Measurements from ENCODE around the gene HSPA12B.

Gene HSPA12B

GRCh38 chr20:3704087-3704486, 28.4 kb upstream of the HSPA12B start:
- no peak for DNase-seq

DNA sequence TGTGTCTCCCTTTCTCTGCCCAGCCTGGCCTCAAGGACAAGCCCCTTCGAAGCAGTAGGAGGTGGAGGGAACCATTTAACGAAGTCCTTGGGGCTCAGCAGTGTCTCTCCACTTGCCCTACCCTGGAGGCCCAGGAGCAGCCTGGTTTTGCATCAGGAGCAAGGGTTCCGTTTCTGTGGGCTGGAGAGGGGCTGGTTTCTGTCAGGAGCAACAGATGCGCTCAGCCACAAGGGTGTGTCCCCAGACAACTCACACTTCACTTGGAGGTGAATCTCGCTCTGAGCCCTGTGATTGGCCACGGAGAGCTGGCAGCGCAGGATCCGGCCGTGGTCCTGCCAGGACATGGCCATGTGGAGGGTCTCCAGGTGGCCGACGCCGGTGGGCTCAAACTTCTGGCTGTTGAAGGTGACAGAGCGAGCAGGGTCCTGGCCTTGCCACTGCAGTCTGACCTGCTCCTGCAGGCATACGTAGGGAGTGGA, 27.0 kb upstream of the HSPA12B start:
- no peak for DNase-seq

DNA sequence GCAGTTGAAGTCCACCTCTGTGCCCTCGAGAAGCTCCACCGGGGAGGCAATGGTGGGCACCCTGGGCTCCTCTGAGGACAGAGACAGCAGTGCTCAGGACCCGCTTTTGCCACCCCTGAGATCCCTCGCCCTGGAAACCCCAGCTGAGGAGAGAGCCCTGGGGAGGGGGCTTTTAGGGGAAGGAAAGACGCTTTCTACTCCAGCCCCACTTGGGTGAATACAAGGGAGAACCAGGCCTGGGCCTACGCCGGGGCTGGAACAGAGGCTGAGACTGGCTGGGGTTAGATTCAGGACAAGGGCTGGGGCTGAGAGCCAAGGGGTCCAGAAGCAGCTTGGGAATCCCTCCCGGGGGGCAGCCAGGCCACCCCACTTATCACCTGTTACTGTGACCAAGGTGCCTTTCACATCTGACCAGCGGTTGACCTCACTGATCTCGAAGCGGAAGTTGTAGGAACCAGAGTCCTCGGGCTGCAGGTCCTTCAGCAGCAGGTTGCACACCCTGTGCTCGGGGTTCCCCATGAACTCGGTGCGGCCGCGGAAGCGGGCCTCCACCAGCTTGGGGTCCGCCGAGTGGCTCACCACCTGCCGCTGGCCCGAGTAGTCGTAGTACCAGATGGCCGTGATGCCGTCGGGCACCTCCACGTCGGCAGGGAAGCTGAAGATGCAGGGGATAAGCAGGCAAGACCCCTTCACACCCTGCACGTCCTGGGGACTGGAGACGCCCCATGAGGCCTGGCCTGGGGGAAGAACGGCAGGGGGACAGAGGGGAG, 26.3 kb upstream of the HSPA12B start:
- no peak for DNase-seq

- no peak for DNase-seq
These were observed 25.5 kb upstream of the HSPA12B start for GRCh38 chr20:3706774-3707507.

GRCh38 chr20:3707508-3707899, 25.0 kb upstream of the HSPA12B start:
- DNase-seq: no peak

- no peak for DNase-seq
These were observed 22.4 kb upstream of the HSPA12B start for GRCh38 chr20:3710011-3710466.

GRCh38 chr20:3710703-3711483, 21.6 kb upstream of the HSPA12B start:
- DNase-seq: peak; percentile 42

DNA sequence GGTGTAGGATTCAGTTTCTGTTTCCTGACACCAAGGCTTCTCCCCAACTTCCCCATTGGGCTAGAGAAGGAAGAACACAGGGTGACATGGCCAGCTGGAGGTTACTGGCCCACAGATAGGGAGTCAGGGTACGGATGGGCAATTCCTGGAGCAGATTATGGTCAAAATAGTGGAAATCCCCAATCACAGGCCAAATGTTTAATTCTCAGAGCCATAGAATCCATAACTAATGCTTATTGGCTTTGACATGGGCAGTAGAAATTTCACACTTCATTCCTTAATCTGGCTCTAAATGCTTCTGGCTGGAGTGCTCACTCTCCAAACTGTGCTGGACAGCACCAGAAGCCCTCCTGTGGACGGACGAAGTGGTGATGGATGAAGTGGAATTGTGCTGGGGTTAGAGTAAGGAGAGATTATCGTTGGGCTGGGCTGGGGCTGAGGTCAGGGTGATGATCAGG, 21.0 kb upstream of the HSPA12B start:
- DNase-seq: peak; percentile 50

DNA sequence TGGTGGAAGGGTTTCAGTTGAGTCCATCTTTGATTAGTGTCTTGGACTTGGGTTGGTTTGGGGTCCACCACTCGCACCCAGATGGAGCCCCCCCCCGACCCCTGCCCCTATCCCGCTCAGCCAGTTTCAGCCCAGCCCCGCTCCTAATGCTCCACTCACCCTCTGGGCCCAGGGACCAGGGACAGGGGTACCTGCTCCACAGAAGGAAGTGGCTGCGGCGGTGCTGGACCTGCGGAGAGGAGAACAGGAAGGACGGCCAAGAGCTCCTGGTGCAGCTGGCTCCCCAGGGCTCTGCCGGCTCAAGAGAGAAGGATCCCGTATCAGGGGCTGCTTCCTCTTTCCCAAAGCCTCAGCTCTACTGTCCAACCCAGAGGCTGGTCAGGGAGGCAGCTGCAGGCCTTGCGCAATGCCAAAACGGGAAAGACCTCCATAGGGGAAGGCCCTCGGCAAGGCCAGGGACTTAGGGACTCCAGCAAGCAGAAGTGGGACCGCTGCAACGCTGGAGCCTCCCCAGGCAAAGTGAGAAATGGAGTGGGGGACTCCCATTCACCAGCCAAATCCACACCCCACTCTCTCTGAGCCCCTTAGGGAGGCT, 20.1 kb upstream of the HSPA12B start, which contains the start of gene SIGLEC1:
SIGLEC1 (minus strand) TSS at position 322 of the 595 bp plus-strand sequence. CDS start 5,472 bp downstream, outside the sequence.
- DNase-seq: peak; percentile 99

- peak; percentile 93 for DNase-seq
These were observed 18.4 kb upstream of the HSPA12B start for GRCh38 chr20:3714092-3714491.

GRCh38 chr20:3716195-3716834, 16.2 kb upstream of the HSPA12B start:
- DNase-seq: peak; percentile 28

DNA sequence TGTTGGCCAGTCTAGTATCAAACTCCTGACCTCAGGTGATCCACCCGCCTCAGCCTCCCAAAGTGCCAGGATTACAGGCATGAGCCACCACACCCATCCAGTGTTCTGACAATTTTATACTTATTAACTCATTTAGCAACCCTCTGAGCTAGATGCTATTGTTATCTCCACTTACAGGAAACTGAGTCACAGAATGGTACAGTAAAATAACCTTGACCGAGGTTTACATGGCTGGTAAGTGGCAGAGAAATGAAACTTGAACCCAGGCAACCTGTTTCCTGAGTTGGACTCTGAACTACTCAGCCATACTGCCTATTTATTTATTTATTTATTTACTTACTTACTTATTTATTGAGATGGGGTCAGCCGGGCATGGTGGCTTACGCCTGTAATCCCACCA, 13.4 kb upstream of the HSPA12B start:
- no peak for DNase-seq

- no peak for DNase-seq
These were observed 12.4 kb upstream of the HSPA12B start for GRCh38 chr20:3720068-3720467.

DNA sequence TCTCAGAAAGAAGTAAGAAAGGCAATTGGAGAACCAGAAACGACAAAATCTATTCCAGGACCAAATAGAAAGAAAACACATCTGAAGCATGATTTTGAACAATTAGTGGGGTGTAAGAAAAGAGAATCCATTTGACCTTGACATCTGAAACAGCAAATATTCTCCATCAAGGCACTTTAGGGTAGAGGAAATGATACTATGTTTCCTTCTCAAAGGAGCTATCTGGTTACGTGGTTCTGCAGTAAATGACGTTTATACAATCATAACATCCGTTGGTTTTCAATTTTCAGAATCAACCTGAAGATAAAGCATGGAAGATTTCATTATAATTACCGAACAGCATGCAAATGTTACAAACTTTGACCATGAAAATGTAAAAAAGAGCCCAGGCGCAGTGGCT, 11.9 kb upstream of the HSPA12B start:
- no peak for DNase-seq

DNA sequence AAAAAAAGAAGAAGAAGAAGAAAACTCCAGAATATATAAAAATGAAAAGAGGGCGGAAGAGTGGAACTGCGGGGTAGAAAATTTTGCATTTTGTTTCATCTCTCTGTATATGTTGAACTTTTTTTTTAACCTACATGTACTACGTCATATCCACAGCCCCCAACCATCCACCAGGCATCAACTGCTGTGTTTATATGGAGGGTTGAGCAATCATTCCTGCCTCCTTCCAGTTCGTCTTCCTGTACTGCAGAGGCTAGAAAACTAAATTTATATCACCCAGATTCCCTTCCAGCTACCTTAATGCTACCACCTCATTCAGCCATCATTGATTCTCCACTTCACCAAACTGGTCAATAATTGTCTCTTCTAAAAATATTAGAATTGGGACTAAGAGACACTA, 10.6 kb upstream of the HSPA12B start:
- DNase-seq: no peak

DNA sequence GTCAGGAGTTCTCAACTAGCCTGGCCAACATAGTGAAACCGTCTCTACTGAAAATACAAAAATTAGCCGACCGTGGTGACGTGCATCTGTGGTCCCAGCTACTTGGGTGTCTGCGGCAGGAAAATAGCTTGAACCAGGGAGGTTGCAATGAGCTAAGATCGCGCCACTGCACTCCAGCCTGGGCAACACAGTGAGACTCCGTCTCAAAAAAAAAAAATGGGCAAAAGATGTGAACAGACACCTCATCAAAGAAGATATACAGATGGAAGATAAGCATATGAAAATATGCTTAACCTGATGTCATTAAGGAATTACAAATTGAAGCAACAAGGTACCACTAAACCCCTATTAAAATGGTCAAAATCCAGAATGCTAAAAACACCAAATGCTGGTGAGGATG, 9.2 kb upstream of the HSPA12B start:
- no peak for DNase-seq

GRCh38 chr20:3724356-3724755, 8.1 kb upstream of the HSPA12B start:
- no peak for DNase-seq

DNA sequence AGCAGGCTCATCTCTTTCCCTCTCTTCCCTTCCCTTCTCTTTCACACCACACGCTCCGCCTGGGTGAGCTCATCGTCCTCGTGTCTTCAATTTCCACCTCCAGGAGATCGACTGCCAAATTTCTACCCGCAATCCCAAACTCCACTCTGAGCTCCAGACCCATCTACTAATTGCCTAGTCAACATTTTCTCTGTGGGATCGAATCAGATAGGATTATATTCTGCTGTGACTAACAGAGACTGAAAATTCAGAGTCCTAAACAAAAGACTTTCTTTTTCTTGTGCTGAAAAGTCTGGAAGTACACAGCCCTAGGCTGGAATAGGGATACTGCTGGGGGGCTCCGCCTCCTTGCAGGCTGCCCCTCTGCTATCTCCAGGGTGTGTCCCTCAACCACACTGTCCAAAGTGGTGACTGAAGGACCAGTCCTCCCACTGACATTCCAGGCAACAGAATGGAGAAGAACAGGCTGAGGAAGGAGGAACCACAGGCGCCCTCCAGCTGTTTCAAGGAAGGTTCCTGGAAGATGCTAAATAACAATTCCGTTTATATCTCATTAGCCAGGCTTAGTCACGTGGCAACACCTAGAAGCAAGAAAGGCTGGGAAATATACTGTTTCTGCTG, 5.0 kb upstream of the HSPA12B start:
- no peak for DNase-seq

DNA sequence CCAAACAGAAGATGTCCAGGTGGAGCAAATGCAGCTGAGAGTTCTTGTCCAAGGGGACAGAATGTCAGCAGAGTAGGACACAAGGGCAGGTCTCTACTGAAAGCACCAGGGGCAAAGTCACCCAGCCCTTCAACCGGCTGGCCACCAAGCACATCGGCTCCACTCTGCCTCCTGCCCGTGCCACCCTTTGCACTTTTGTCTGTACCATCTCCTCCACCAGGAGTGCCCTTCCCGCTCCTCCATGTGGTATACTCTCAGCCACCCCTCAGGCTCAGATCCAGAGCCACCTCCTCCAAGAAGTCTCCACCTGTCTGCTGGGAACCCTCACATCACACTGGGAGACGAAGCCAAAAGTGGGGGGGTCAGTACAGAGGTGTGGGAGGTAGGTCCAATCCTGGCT, 4.1 kb upstream of the HSPA12B start:
- no peak for DNase-seq

GRCh38 chr20:3728876-3729275, 3.6 kb upstream of the HSPA12B start:
- no peak for DNase-seq

GRCh38 chr20:3729378-3729777, 3.1 kb upstream of the HSPA12B start:
- no peak for DNase-seq
